GM19397 (cell line): ENCODE measurements around the gene FAM117B.
"Not testable (repeated sequence)": the region's sequence is repeated elsewhere in the genome, so short reads cannot be mapped to it uniquely, and the experiment has no call there.

Experiments
- ATAC-seq: cut with Tn5 transposase; IDR thresholded peaks from one replicate; pipeline ENCODE4 v1.9.1; 2021; ENCODE audit warnings: mild to moderate bottlenecking, moderate library complexity; ENCODE audit not compliant: unreplicated experiment

The FAM117B gene

GRCh38 chr2:202700075-202700901 is 65.5 kb downstream of the FAM117B start:
- no peak for ATAC-seq

GRCh38 chr2:202703091-202703490 is 68.3 kb downstream of the FAM117B start:
- no peak for ATAC-seq

- no peak for ATAC-seq
Measured at GRCh38 chr2:202704248-202704647, 69.5 kb downstream of the FAM117B start.

GRCh38 chr2:202705446-202706020 is 70.8 kb downstream of the FAM117B start:
- ATAC-seq = no peak

GRCh38 chr2:202714971-202715935 is 80.5 kb downstream of the FAM117B start:
- not testable (repeated sequence) for ATAC-seq

GRCh38 chr2:202716114-202716718 is 81.4 kb downstream of the FAM117B start:
- ATAC-seq = no peak

GRCh38 chr2:202716953-202717597 is 82.3 kb downstream of the FAM117B start:
- ATAC-seq = no peak

- ATAC-seq = no peak
Measured at GRCh38 chr2:202717598-202718310, 83.0 kb downstream of the FAM117B start.

- no peak for ATAC-seq
Measured at GRCh38 chr2:202718614-202719013, 83.8 kb downstream of the FAM117B start.

- no peak for ATAC-seq
Measured at GRCh38 chr2:202720226-202720625, 85.5 kb downstream of the FAM117B start.

GRCh38 chr2:202721621-202722020 is 86.9 kb downstream of the FAM117B start:
- no peak for ATAC-seq

GRCh38 chr2:202723746-202724145 is 89.0 kb downstream of the FAM117B start:
- no peak for ATAC-seq

- no peak for ATAC-seq
Measured at GRCh38 chr2:202726070-202726469, 91.3 kb downstream of the FAM117B start.

- no peak for ATAC-seq
Measured at GRCh38 chr2:202736826-202737225, 102.1 kb downstream of the FAM117B start.

- ATAC-seq = no peak
Measured at GRCh38 chr2:202743613-202744012, 108.8 kb downstream of the FAM117B start.

- no peak for ATAC-seq
Measured at GRCh38 chr2:202749477-202749876, 114.7 kb downstream of the FAM117B start.

GRCh38 chr2:202750763-202751427 is 116.1 kb downstream of the FAM117B start:
- ATAC-seq = no peak

GRCh38 chr2:202752071-202752470 is 117.3 kb downstream of the FAM117B start:
- no peak for ATAC-seq

GRCh38 chr2:202754936-202755335 is 120.2 kb downstream of the FAM117B start:
- no peak for ATAC-seq
